Ovary (tissue), 3 donors: ENCODE measurements around the gene CEP41.

ENCODE experiments used
- CTCF ChIP-seq, 3 donors: fragments of 450-650 bp in 2 of 3; fragments of 200-600 bp in 1 of 3; IDR thresholded peaks; one replicate each; pipeline versions ENCODE4 v1.5.1 to v1.8.0; 2016 to 2022; ENCODE audit warnings: antibody characterized with exemption in 3 of 3, mild to moderate bottlenecking in 1 of 3
- EP300 ChIP-seq: sonication (generic); formaldehyde crosslinking; IDR thresholded peaks from one replicate; pipeline ENCODE4 v1.6.1; 2017; ENCODE audit warnings: antibody characterized with exemption
- POLR2A ChIP-seq: fragments of 450-650 bp; IDR thresholded peaks from one replicate; pipeline ENCODE4 v1.6.1; 2017; ENCODE audit warnings: antibody characterized with exemption, mild to moderate bottlenecking, moderate library complexity
- donor health status: DM: no; HTN: no; CAD: no.

- TF ChIP-seq CTCF (IDR thresholded peaks at IDR 0.05) (no peak), POLR2A (no peak), EP300 (no peak)
Measured at GRCh38 chr7:130369831-130370550, 70.8 kb downstream of the CEP41 start.
